ENCODE measurements around the gene GJA4.

Gene GJA4

DNA sequence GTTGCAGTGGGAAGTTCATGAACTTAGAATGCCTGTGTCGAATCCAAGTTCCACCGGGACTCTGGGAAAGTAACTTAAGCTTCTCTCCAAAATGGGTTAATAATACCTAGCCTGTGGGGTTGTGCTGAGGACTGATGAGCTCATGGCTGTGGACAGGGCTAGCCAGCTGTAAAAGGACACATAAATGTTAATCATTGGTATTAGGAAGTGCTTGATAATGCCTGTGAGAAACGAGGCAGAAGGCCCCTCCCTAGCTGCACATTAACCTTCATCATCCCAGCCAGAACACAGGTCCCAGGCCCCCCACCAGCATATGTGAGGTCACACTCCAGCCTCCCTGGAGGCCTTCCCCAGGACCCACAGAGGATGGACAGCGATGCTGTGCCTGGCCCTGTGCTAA, 34.0 kb upstream of the GJA4 start:
- FAIRE-seq (no peak), DNase-seq (ENCODE audit: insufficient read length, low spot score) (no peak)
- TF ChIP-seq, protein P1, sequence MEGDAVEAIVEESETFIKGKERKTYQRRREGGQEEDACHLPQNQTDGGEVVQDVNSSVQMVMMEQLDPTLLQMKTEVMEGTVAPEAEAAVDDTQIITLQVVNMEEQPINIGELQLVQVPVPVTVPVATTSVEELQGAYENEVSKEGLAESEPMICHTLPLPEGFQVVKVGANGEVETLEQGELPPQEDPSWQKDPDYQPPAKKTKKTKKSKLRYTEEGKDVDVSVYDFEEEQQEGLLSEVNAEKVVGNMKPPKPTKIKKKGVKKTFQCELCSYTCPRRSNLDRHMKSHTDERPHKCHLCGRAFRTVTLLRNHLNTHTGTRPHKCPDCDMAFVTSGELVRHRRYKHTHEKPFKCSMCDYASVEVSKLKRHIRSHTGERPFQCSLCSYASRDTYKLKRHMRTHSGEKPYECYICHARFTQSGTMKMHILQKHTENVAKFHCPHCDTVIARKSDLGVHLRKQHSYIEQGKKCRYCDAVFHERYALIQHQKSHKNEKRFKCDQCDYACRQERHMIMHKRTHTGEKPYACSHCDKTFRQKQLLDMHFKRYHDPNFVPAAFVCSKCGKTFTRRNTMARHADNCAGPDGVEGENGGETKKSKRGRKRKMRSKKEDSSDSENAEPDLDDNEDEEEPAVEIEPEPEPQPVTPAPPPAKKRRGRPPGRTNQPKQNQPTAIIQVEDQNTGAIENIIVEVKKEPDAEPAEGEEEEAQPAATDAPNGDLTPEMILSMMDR (IDR thresholded peaks at IDR 0.05; ENCODE audit: insufficient read depth, missing control alignments): no peak

DNA sequence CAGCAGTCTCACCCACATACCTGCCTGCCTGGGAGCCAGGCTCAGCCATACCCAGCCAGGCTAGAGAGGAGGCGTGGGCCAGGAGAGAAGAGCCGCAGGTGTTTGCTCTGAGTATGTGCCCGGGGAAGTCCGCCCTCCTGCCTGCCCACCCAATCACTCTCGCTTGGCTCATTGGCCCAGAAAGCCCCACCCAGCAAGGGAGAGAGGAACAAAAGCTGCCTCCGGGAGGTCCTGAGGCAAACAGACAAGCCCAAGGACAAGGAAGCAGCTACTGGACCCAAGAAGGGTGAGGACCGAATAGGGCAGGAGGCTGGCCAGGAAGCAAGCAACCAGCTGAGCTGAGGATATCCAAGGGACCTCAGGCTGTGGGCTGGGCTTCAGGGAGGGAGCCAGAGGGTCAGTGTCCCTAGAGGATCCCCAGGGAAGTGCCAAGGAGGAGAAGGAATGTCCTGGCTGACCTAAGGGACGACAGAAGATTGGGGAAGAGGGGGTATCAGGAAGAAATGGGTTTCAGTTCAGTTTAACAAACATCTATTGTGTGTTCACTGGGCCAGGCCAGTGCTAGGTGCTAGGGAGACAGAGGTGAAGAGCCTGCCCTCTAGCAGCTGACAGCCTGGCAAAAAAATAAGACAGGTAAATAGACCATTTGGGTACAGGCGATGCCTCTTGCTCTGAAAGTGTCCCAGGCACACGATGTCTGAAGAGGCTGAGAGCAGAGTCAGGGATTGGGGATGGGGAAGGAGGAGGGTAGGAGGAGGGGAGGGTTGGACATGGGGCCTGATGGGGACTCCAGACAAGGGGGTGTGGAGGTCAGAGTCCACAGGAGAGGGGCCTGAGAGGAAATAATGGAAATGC, 33.1 kb upstream of the GJA4 start, which contains the start of gene GJB4:
TSS of gene GJB4 (plus strand) at position 238 of the 855 bp plus-strand sequence. CDS start 1,515 bp downstream, outside the sequence.
- FAIRE-seq (no peak), DNase-seq (ENCODE audit: insufficient read length, low spot score) (no peak)
- TF ChIP-seq, protein P1 (IDR thresholded peaks at IDR 0.05; ENCODE audit: insufficient read depth, missing control alignments): no peak

DNA sequence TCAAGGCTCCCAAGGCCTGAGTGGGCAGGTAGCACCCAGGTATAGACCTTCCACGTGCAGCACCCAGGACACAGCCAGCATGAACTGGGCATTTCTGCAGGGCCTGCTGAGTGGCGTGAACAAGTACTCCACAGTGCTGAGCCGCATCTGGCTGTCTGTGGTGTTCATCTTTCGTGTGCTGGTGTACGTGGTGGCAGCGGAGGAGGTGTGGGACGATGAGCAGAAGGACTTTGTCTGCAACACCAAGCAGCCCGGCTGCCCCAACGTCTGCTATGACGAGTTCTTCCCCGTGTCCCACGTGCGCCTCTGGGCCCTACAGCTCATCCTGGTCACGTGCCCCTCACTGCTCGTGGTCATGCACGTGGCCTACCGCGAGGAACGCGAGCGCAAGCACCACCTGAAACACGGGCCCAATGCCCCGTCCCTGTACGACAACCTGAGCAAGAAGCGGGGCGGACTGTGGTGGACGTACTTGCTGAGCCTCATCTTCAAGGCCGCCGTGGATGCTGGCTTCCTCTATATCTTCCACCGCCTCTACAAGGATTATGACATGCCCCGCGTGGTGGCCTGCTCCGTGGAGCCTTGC, 31.5 kb upstream of the GJA4 start:
- TF ChIP-seq, protein P1 (IDR thresholded peaks at IDR 0.05; ENCODE audit: insufficient read depth, missing control alignments): no peak
- FAIRE-seq: no peak
- DNase-seq (ENCODE audit: insufficient read length, low spot score): no peak

DNA sequence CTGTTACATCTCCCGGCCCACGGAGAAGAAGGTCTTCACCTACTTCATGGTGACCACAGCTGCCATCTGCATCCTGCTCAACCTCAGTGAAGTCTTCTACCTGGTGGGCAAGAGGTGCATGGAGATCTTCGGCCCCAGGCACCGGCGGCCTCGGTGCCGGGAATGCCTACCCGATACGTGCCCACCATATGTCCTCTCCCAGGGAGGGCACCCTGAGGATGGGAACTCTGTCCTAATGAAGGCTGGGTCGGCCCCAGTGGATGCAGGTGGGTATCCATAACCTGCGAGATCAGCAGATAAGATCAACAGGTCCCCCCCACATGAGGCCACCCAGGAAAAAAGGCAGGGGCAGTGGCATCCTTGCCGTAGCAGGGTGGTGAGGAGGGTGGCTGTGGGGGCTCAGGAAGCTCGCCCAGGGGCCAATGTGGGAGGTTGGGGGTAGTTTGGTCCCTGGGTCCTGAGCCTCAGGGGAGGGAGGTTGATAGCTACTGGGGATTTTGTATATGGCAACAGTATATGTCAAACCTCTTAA, 31.0 kb upstream of the GJA4 start:
- FAIRE-seq: no peak
- TF ChIP-seq, protein P1 (IDR thresholded peaks at IDR 0.05; ENCODE audit: insufficient read depth, missing control alignments): no peak

DNA sequence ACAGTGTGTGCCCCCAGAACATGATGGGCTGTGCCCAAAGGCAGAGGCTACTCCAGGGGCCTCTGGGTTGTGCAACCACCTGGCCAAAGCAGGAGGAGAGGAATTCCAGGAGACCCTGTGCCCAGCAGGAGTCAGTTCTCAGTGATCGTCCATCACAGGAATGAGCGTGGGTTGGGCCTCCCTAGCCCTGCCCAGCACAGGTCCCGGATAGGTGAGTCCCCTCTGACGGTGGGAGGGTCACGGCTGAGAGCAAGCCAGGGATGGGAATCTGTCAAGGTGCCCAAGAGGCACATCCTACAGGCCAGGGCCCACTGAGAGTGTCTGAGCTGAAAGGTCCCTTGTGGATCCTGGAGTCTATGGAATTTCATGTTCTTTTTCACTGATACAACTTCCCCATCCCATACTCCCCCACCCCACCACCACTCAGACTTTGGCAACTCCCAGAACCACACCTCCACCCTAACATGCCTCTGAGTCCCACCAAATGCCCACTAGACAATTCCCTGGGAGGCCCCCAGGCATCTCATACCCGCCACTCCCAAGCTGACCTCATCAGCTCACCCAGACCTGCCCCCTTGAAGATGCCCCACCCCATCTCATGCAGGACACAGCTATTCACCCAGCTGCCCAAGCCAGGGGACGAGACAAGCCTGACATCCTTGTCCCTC, 30.2 kb upstream of the GJA4 start:
- FAIRE-seq: no peak
- TF ChIP-seq, protein P1 (IDR thresholded peaks at IDR 0.05; ENCODE audit: insufficient read depth, missing control alignments): no peak
- no peak for DNase-seq (ENCODE audit: insufficient read length, low spot score)

More for the DNA sequence above, 31.0 kb upstream of the GJA4 start:
- no peak for DNase-seq (ENCODE audit: insufficient read length, low spot score)

DNA sequence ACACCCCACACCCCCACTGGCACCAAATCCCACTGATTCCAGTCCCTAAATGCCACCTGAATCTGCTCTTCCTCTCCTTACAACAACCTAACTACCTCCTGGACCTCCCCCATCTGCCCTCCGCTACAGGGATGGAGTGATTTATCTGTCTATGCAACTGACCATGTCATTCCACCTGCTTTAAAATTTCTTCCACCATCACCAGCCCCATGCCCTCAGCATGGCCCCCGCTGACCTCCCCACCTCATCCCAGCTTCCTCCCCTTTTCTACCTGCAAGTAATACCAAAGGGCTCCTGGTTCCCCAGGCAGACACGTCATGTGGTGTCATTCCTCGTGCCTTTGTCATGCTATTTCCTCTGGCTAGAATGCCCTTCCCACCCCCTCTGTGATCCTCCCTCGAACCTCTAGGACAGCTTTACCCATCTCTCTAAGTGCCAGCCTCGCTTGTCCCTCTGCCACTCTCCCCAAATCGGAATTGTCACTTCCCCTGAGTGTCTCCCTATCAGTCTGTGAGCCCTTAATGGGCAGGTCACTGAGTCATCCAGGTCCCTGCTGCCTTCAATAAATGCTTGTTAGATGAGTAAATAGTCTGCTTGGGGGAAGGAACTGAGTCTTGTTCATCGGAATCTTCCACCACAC, 29.5 kb upstream of the GJA4 start:
- TF ChIP-seq, protein P1 (IDR thresholded peaks at IDR 0.05; ENCODE audit: insufficient read depth, missing control alignments): no peak
- FAIRE-seq (no peak), DNase-seq (ENCODE audit: insufficient read length, low spot score) (no peak)

Data from D721Med (cell line).